Testis (tissue), 2 donors: ENCODE data around the gene MBP.

Source experiments
- POLR2A ChIP-seq: fragments of 450-650 bp; IDR thresholded peaks from one replicate; pipeline ENCODE4 v1.6.1; 2017; ENCODE audit warnings: antibody characterized with exemption, mild to moderate bottlenecking, moderate library complexity
- TF ChIP-seq, protein P1 (sequence below), 3 experiments: fragments of 450-650 bp in 2 of 3; fragments of 200-600 bp in 1 of 3; sonication (generic) in 1 of 3; IDR thresholded peaks; one replicate each; pipeline ENCODE4 v1.5.1; 2016 to 2019; ENCODE audit warnings: antibody characterized with exemption in 3 of 3, mild to moderate bottlenecking in 2 of 3, moderate library complexity in 1 of 3

DNA sequence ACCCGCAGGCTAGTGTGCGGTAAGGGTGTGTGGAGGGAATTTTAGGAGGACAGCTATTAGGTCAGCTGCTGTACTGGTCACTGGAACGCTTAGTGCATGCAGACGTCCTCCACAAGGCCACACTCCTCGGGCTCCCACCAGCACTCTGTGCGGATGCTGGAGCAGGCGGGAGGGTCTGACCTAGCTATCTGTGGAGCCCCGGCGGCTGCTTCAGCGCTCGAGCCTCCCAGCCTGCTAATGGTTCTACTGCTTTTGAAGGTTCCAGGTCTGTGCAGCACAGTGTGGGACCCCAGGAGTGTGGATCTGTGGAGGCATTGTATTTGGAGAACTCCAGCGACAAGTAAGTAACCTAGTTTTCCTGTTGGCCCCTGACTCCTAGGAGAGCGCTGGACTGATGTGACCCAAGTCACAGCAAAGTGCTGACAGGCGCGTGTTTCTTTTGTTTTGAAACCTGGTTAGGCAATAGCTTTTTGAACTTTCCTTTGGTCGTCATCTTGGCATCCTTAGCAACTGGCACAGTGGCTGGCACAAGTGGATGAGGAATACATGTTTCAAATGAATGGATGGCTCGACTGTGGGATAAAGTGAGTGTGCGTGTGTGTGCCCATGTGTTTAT lies 196.8 kb downstream of the MBP start:
- TF ChIP-seq, protein P1, sequence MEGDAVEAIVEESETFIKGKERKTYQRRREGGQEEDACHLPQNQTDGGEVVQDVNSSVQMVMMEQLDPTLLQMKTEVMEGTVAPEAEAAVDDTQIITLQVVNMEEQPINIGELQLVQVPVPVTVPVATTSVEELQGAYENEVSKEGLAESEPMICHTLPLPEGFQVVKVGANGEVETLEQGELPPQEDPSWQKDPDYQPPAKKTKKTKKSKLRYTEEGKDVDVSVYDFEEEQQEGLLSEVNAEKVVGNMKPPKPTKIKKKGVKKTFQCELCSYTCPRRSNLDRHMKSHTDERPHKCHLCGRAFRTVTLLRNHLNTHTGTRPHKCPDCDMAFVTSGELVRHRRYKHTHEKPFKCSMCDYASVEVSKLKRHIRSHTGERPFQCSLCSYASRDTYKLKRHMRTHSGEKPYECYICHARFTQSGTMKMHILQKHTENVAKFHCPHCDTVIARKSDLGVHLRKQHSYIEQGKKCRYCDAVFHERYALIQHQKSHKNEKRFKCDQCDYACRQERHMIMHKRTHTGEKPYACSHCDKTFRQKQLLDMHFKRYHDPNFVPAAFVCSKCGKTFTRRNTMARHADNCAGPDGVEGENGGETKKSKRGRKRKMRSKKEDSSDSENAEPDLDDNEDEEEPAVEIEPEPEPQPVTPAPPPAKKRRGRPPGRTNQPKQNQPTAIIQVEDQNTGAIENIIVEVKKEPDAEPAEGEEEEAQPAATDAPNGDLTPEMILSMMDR (IDR thresholded peaks at IDR 0.05) = no peak
- no peak for TF ChIP-seq POLR2A
